K562 (cell line): ENCODE measurements around the gene BOC. TPM values are rescaled to one million over a fixed set of nuclear protein-coding genes. Genes with fewer than 3 reads are reported as not detected.

Experiments
- ATAC-seq: fragments of 200-7000 bp; cut with Tn5 transposase; 3 replicates; pipeline ENCODE4 v1.9.1; 2020; ENCODE audit warnings: moderate library complexity
- BruUV-seq: library from RNA; stranded (reverse); fragments of 400-500 nt; replicated peaks from 2 replicates; lab custom pipeline; 2021; lab: Mats Ljungman, UMichigan
- CTCF ChIA-PET: fragments of 300-600 bp; formaldehyde crosslinking; extraction: SDS; loops from one replicate; lab custom pipeline; 2021; ENCODE audit warnings: low intra/inter-chr PET ratio; lab: Yijun Ruan, JAX
- POLR2A ChIA-PET: fragments of 300-600, 350-650 bp; sonication (Branson Sonifier 250); formaldehyde crosslinking; extraction: SDS; loops from one replicate; lab custom pipeline; 2021; ENCODE audit warnings: antibody characterized with exemption, inconsistent platforms; lab: Yijun Ruan, JAX
- DNase-seq, 4 experiments: peaks; one replicate each; pipeline versions ENCODE4 v3.0.0 to v3.0.0-alpha.2; 2011 to 2018; ENCODE audit warnings: low spot score in 3 of 4, mixed read lengths in 3 of 4; ENCODE audit errors: extremely low read depth in 1 of 4
- FAIRE-seq: peaks from 2 replicates; lab custom pipeline; 2011; peaks lifted over from hg19 to GRCh38; lab: Jason Lieb, UNC
- H2AFZ ChIP-seq: 2 replicates; pipeline ENCODE4 v1.6.0; 2011; ENCODE audit warnings: low read depth, low read length, control low read depth, inconsistent platforms
- H3K27ac ChIP-seq: fragments of 200-600 bp; 3 replicates; pipeline ENCODE4 v1.8.0; 2011; ENCODE audit warnings: low read depth, mild to moderate bottlenecking, control low read depth, inconsistent platforms, low read length, moderate library complexity, mixed read lengths; ENCODE audit errors: extremely low read depth
- H3K27me3 ChIP-seq, 2 experiments: fragments of 300-600 bp in 1 of 2; 2 replicates in 1 of 2; 3 replicates in 1 of 2; pipeline versions ENCODE4 v1.6.0 to v1.8.0; 2011; ENCODE audit warnings: inconsistent platforms in 2 of 2, low read length in 2 of 2, mild to moderate bottlenecking in 1 of 2, mixed read lengths in 1 of 2, moderate library complexity in 1 of 2; ENCODE audit not compliant: control insufficient read depth in 2 of 2, insufficient read depth in 2 of 2
- H3K36me3 ChIP-seq: fragments of 300-600 bp; 3 replicates; pipeline ENCODE4 v1.8.0; 2011; ENCODE audit warnings: mild to moderate bottlenecking, low read length, inconsistent platforms; ENCODE audit not compliant: control insufficient read depth, insufficient read depth
- H3K4me1 ChIP-seq, 2 experiments: fragments of 200-600 bp in 1 of 2; replicated peaks in 1 of 2; 2 replicates in 1 of 2; 3 replicates in 1 of 2; pipeline versions ENCODE4 v1.5.1 to v1.8.0; 2011; ENCODE audit warnings: inconsistent platforms in 2 of 2, low read length in 2 of 2, mild to moderate bottlenecking in 1 of 2, mixed read lengths in 1 of 2, moderate library complexity in 1 of 2; ENCODE audit not compliant: control insufficient read depth in 2 of 2, insufficient read depth in 2 of 2
- H3K4me2 ChIP-seq: 2 replicates; pipeline ENCODE4 v1.6.1; 2011; ENCODE audit warnings: low read length, control low read depth, inconsistent platforms, mixed read lengths; ENCODE audit not compliant: insufficient read depth
- H3K4me3 ChIP-seq: fragments of 200-600 bp; sonication (generic), shearing (Covaris generic); 2 replicates; pipeline ENCODE4 v1.5.1; 2016; ENCODE audit warnings: control low read depth, inconsistent platforms
- H3K79me2 ChIP-seq: fragments of 200-600 bp; 3 replicates; pipeline ENCODE4 v1.8.0; 2011; ENCODE audit warnings: low read length, inconsistent platforms; ENCODE audit not compliant: control insufficient read depth, insufficient read depth
- H3K9ac ChIP-seq, 2 experiments: 2 replicates each; pipeline versions ENCODE4 v1.6.0 to v1.6.1; 2011; ENCODE audit warnings: low read depth in 2 of 2, low read length in 2 of 2, control low read depth in 1 of 2, inconsistent platforms in 1 of 2, mild to moderate bottlenecking in 1 of 2, mixed read lengths in 1 of 2; ENCODE audit not compliant: insufficient read depth in 1 of 2
- H3K9me1 ChIP-seq: one replicate; pipeline ENCODE4 v1.6.0; 2011; ENCODE audit warnings: inconsistent platforms, mild to moderate bottlenecking, low read length, moderate library complexity; ENCODE audit not compliant: control insufficient read depth, insufficient read depth
- H3K9me3 ChIP-seq: replicated peaks from 2 replicates; pipeline ENCODE4 v1.5.1; 2011; ENCODE audit warnings: low read depth, low read length, inconsistent platforms; ENCODE audit not compliant: control insufficient read depth, insufficient read depth
- H4K20me1 ChIP-seq: replicated peaks from 2 replicates; pipeline ENCODE4 v1.6.1; 2011; ENCODE audit warnings: low read length, inconsistent platforms, mixed read lengths; ENCODE audit not compliant: control insufficient read depth, insufficient read depth
- HDAC3 ChIP-seq: fragments of 450-650 bp; IDR thresholded peaks from 2 replicates; pipeline ENCODE4 v1.6.1; 2018; ENCODE audit warnings: borderline replicate concordance, mild to moderate bottlenecking, moderate library complexity; ENCODE audit not compliant: partially characterized antibody
- KDM2B ChIP-seq: fragments of 250-450 bp; sonication (Bioruptor Pico); IDR thresholded peaks from 2 replicates; pipeline ENCODE4 v1.8.0; 2021; ENCODE audit warnings: mild to moderate bottlenecking, moderate library complexity
- NFE2L1 ChIP-seq: fragments of 450-650 bp; IDR thresholded peaks from 2 replicates; pipeline ENCODE4 v1.6.1; 2016; ENCODE audit warnings: missing genetic modification characterization, low read depth, mild to moderate bottlenecking, missing compliant biosample characterization, moderate library complexity, borderline replicate concordance
- PHB ChIP-seq: fragments of 250-450 bp; sonication (Bioruptor Pico); IDR thresholded peaks from 2 replicates; pipeline ENCODE4 v1.5.0; 2021
- ZBTB5 ChIP-seq: fragments of 450-650 bp; IDR thresholded peaks from 2 replicates; pipeline ENCODE4 v1.6.1; 2017; ENCODE audit warnings: antibody characterized with exemption
- ZNF232 ChIP-seq: sonication (generic); formaldehyde crosslinking; IDR thresholded peaks from 2 replicates; pipeline ENCODE4 v1.8.0; 2022; ENCODE audit warnings: mild to moderate bottlenecking, missing genetic modification reagents
- WGBS: fragments of 100-300 bp; shearing (Covaris generic); methylation state at CpG from one replicate; pipeline ENCODE4 v1.1.6; 2016; ENCODE audit warnings: low coverage, mixed read lengths; ENCODE audit not compliant: insufficient coverage; ENCODE audit errors: missing lambda C conversion rate; 5-methylcytosine and 5-hydroxymethylcytosine counted together
- in situ Hi-C: fragments of 300-500 bp; cut with MboI; formaldehyde crosslinking; loops from 4 replicates; pipeline ENCODE4 v1.15.0; 2018; ENCODE audit warnings: inconsistent platforms, mixed read lengths
- intact Hi-C: fragments of 100-400 bp; cut with micrococcal nuclease; formaldehyde crosslinking; loops from 2 replicates; pipeline ENCODE4 v1.14.2; 2022
- polyA plus RNA-seq, 8 experiments: library from polyadenylated mRNA; depleted of rRNA in 4 of 8; stranded (reverse) in 5 of 8; unstranded in 3 of 8; fragments of >200 nt; fragmentation: Nextera tagmentation in 2 of 8; fragmentation: Illumina TruSeq in 1 of 8; extraction: Ambion mirVana in 2 of 8; extraction: Trizol in 1 of 8; gene quantifications; 2 replicates each; pipeline versions ENCODE4 v1.2.1 to v1.2.3, GENCODE V29; 2011 to 2014; ENCODE audit warnings: inconsistent platforms in 1 of 8, missing spikeins in 1 of 8
- total RNA-seq, 7 experiments: library from RNA; depleted of rRNA in 6 of 7; stranded (reverse); fragments of >200 nt in 6 of 7; fragmentation: Illumina TruSeq in 2 of 7; extraction: Trizol in 2 of 7; gene quantifications; 2 replicates each; pipeline versions ENCODE4 v1.2.1 to v1.2.3, GENCODE V29; 2011 to 2021; ENCODE audit warnings: low replicate concordance in 1 of 7
- TF ChIP-seq, protein P1 (sequence below): fragments of 450-650 bp; conservative IDR thresholded peaks from 2 replicates; pipeline ENCODE4 v1.6.1; 2016; ENCODE audit warnings: missing genetic modification characterization, low read depth, mild to moderate bottlenecking, control low read depth, missing compliant biosample characterization

Gene BOC
- total and polyA plus RNA-seq, 9 of the 15 experiments (the other 6 are each of a cell fraction or from before 2014, with no cell fraction given) = not detected

DNA sequence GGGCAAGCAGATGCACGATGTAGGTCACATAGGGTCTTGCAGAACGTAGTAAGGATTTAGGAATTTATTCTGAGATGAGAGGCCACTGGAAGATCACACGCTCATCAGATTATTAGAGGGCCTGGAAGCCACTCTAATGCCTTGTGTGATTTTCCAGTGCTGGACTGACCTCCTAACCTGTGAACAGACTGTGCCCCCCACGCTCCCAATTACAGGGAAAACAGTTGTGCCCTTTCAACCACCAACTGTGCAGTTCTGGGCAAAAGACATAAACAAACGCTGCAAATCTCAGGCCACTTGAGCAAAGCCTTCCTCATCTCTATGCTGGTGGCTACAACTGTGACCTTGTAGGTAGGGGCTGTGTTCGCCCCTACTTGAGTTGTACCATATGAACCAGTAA, 48.2 kb upstream of the BOC start (continued):
- TF ChIP-seq ZBTB5 = no peak
- no peak for TF ChIP-seq PHB (CRISPR knock-in tag)
- TF ChIP-seq, all 486 proteins: peak for 0

DNA sequence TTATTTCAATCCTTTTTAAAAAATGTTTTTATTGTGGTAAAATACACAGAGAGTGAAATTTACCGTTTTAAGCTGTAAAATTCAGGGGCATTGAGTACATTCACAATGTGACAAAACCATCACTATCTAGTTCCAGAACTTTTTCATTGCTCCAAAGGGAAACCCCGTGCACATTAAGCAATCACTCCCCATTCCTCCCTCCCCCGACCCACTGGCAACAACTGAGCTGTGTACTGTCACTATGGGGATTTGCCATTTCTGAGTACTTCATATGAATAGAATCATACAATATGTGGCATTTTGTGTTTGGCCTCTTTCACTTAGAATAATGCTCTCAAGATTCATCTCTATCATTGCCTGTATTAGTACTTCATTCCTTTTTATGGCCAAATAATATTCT, 45.5 kb upstream of the BOC start:
- no peak for FAIRE-seq
- intact Hi-C loops = no loop called here
- Histone ChIP-seq H3K9me1 (no peaks in the 10 kb centered on the region), H4K20me1 (no peaks in the 10 kb centered on the region), H3K27ac (no peak overlapping the region), H3K4me2 (no peak overlapping the region)
- TF ChIP-seq NFE2L1 (tag) (no peak), HDAC3 (no peak), ZNF232 (CRISPR knock-in tag) (no peak), KDM2B (CRISPR knock-in tag) (no peak)
- TF ChIP-seq, protein P1, sequence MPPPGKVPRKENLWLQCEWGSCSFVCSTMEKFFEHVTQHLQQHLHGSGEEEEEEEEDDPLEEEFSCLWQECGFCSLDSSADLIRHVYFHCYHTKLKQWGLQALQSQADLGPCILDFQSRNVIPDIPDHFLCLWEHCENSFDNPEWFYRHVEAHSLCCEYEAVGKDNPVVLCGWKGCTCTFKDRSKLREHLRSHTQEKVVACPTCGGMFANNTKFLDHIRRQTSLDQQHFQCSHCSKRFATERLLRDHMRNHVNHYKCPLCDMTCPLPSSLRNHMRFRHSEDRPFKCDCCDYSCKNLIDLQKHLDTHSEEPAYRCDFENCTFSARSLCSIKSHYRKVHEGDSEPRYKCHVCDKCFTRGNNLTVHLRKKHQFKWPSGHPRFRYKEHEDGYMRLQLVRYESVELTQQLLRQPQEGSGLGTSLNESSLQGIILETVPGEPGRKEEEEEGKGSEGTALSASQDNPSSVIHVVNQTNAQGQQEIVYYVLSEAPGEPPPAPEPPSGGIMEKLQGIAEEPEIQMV (tag) = no peak
- TF ChIP-seq, all 486 proteins: peak for 0
- BruUV-seq = no TSS peak
- Histone ChIP-seq H3K9me3 (no peaks in the 10 kb centered on the region), H3K4me3 (no peak overlapping the region), H3K27me3 (peaks cover 0 to 6% of the 10 kb centered on the region in 2 experiments; a peak in 2 of 5 replicates), H3K9ac (no peak overlapping the region), H3K4me1 (no peaks in the 10 kb centered on the region), H3K79me2 (no peaks in the 10 kb centered on the region), H3K36me3 (no peaks in the 10 kb centered on the region), H2AFZ (no peak overlapping the region)
- DNase-seq (no peak), ATAC-seq (no peak)
- POLR2A ChIA-PET = no interaction called here
- in situ Hi-C loops = no loop called here
- 0% methylated on average over 3 of the region's 3 CpGs for WGBS
- CTCF ChIA-PET = no interaction called here
